DMS53 treated with DMSO at 0.1 percent for 48 hours (cell line): ENCODE measurements around the gene PEX14.

ENCODE experiments used
- DNase-seq: peaks from one replicate; lab custom pipeline; 2025; ENCODE audit not compliant: unreplicated experiment; lab: John Stamatoyannopoulos, UW

PEX14 gene

DNA sequence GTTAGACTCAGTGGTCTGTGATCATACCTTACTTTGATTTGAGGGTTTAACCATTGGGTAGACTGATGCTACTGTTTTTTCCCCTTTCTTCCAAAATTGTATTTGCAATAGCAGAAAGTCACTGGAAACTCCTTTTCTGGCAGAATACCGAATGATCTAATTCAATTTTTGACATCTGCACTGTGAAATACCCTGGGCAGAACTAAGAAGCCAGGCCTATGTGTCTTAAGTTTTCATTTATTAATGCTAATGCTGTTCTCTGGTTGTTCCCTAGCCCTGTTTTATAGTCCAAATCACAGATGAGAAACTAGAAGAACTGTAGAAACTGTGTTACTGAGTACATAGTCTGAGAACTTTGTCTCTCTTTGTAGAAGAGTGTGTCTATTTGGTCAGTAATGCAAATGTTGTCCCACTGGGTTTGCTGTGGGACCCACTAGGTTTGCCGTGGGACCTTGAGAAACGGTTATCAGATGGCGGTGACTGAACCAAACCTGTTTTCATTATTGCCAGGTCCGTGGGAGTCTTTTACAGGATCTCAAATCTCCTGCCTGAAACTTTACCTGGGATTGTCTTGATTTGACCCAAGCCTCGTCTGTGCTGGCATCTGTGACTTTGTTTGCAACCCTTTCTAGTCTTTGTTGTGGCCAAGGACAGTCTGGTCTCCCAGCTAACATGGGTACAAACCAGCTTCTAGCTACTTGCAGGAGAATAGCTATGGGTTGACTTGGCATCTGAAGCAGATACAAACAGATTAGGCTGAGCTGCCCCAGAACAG, 41.4 kb downstream of the PEX14 start:
- no peak for DNase-seq

DNA sequence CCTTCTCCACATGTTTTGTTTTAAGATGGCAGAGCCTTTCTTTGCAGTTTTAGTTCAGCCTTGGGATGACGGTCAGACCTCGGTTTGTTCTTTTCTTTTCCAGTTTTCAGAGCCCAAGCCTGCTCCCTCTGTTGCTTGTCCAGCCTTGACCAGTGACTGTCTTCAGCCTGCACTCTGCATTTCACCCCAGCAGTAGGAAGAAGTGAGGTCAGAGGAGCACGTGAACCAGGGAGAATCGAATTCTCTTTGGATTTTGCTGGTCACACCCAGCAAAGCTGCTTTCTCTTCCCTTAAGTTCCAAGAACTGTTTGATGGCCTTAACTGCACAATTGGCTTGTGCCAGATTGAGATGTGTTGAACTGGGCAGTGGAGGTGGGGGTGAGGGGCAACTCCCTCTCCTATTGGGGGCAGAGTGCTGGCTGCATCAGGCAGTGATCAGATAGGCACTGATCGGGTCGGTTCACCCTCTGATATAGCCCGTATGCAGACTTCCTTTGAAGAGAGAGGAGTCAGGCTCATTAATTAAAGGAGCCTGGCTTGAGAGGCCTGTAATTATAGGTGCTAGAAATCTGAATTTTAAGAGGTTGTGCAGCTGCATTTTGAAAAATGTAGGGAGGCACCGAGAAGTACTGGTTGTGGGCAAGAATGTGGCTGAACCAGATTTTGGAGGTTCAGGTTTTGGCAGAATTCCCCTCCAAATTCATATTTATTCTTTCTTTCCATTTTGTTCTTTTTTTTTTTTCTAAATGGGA, 42.4 kb downstream of the PEX14 start:
- DNase-seq, result no peak

DNA sequence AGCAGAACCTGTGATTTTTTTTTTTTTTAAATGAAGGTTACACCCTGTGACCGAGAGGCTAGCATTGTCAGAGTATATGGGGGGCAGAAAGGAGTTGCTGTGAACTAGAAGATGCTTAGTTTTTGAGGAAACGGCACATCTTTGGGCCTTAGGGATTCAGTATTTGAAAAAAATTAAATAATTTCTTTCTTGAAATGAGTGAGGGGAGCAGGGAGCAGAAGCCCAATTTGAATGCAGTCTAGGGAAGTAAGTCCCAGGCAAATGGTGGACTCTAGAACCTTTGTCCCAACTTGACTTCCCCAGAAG, 42.9 kb downstream of the PEX14 start:
- DNase-seq, result no peak

DNA sequence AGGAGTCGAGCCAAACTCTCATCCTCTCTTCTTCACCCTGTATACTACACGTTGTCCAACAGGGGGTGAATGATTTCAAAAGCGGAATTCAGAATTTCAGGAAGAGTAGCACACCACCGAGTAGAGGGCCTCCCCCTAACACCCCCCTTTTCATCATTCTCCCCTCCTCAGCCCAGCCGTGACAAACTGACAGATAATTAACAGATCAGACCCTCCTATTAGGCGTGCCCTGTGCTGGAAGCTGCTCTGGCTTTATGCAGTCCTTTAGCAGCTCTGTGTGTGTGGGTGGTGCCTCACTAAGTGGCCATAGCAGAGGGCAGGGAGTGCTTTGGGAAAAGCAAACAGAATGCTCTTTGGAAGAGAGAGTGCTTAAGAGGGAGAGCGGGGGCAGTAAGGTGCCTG, 44.3 kb downstream of the PEX14 start:
- peak; percentile 26 for DNase-seq

DNA sequence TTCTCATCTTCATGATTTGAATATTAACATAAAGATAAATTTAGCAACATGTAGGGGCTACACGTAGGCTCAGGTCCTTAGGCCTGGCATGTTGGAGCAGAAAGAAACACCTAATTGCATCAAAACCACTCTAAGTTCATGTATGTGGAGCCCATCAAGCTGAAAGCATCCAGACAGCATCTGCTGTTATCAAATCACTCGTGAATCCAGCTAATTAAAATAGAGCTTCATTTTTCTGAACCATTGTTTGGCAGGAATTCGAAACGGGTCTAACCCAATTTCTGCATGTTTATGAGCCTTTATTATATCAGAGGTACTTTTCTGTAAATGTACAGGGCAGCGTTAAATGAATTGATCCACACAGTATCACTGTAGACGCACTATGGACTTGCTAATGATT, 45.7 kb downstream of the PEX14 start:
- no peak for DNase-seq

DNA sequence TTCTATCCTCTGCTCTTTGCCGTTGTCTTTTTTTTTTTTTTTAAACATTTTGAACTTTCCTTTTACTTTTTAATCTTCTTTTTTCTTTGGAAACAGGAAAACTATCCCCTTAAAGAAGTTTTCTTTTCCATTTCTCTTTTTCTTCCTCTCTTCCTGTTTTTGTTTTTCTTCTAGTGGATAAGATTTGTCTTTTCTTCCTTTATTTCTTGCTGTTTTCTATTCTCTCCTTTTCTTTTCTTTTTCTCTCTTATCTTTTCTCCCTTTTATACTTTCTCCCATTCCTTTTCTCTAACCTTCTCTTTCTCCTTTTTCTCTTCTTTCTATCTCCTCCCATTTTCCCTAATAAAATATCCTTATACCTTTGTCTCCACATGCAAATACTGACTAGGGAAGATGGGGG, 46.2 kb downstream of the PEX14 start:
- DNase-seq, result no peak

DNA sequence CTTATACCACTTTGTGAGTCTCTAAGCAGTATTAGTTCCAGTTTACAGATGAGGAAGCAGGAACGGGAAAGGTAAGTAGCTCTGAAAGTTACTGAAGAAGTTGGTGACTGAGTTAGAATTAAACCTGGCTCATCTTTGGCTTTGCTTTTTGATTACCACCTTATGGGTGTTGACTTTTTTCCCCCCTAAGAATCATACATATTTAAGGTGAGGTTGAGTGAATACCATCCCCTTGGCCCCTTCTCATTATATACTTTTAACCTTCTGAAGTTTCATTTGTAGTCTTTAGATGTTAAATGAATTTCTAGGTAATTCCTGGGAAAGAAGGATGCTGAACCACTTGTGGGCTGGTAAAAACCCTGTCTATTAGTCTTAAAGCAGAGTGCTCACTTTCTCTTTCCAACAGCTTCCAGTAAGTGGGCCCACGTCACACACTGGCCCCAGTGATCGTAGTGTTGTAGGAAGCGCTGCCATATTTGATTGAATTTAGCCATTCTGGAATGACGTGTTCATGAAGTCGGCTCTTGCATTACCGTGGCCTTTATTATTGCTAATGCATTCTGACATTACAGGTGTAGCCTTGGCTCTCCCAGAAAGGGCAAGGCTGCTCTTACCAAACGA, 46.9 kb downstream of the PEX14 start:
- no peak for DNase-seq

DNA sequence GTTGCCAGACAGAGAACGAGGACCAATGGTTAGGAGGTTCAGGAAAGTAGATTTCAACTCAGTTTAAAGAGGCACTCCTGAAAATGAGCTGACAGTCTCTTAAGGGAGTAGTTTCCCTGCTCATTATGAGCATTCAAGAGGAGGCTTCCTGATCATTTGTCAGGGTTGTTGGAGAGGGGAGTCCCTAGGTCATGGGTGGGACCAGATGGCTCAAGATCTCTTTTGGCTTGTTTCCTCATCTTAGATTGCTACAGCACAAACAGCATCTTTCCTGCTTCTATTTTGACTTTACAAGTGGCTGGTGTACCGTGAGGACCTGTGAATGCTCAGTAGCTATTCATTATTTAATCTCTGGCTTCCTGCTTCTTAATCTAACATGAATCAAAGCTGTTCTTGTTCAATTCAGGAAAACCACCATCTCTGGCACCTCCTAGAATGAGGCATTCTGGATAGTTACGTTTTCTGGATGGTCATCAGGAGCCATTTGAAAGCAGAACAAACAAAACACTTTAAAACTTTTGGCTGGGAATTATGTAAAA, 47.6 kb downstream of the PEX14 start:
- DNase-seq, result no peak

DNA sequence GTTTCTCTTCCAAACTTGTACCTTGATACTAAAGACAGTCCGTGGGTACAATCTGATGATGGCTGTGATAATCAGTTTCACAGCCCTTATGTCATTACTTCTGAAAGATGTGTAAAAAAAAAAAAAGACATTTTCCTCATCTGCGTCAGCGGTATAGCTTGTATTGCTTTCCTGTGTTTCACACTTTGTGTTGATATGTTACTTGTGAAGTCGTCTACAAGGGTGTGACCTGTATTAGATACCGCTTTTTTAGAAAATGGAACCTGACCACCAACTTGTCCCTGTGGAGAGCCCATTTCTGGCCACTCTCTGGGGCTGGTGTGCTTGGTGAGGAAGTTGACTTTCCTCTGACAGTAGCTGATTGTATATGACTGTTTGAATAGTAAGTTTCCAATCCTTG, 50.5 kb downstream of the PEX14 start:
- DNase-seq, result no peak

DNA sequence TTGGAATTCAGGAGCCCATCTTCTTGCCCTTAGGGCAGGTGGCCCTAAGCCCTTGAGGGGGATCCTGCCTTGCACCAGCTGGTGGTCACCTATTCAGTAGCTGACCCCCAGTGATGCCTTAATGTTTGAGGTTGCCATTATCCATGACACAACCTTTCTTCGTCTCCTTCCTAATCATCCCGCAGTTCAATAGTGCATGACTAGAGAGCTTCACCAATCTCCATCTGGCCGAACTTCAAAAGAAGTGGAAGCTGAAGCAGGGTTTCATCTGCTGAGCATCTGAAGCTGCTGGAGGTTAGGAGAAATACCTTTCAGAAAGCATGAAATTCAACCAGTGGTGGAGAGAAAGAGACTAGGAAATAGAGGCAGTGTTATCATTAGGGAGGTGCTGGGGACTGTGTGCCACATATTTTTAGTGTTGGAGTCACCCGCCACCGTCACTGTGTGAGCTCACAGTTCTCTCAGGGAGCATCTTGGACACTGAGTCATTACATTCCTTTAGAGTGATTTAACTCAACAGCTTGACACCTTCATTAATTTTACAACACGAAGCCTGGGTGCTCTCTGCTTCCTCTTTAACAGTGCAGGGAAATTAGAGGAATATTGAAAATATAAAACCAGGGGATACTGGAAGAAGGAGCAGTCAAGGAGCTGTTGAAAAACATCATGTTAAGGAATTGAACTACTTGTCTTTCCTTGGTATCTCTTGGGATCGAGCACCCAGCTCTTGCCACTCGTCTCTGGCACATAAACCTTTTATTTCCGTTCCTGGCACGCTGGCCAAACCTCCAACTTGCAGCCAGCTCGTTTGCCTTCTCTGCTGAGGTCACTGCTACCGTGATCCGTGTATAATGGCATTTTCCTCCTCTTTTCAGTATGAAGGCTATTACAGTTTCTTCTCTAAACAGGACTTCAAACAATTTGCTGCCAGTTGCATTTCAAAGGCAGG, 53.6 kb downstream of the PEX14 start:
- DNase-seq, result no peak

DNA sequence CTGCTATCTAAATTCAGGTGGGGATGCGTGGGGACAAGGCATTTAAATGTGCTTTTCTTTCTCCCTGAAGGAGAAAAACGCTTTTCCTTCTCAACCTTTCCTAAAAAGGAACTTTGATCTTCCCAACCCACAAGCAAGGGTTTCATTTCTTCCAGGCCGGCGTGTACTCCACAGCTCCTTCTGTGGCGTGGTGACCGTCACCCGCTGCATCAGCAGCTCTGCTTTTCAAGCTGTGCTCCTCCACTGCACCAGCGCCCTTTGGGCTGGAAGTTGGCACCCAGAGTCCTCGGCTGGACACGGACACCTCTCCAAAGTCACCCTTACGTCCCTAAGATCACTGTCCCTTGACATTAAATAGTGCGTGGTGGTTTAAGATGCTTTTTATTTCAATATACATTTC, 54.3 kb downstream of the PEX14 start:
- no peak for DNase-seq

DNA sequence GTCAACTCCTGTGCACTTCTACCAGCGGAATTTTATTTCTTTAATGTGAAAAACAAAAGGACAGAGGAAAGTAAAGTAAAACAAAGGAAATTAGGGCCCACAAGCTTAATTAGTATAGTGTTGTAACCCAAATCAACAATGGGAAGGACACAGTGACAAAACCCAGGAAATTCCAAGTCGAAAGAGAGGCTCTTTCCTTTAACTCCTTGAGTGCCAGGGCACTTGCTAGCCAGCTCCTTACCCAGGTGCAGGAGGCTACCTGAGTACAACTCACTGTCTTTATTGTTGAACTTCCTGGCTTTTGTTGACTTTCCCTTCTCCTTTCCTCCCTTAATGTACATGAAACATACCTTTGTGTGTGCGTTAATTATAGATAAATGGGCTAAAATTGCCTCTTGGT, 55.0 kb downstream of the PEX14 start:
- DNase-seq, result no peak

DNA sequence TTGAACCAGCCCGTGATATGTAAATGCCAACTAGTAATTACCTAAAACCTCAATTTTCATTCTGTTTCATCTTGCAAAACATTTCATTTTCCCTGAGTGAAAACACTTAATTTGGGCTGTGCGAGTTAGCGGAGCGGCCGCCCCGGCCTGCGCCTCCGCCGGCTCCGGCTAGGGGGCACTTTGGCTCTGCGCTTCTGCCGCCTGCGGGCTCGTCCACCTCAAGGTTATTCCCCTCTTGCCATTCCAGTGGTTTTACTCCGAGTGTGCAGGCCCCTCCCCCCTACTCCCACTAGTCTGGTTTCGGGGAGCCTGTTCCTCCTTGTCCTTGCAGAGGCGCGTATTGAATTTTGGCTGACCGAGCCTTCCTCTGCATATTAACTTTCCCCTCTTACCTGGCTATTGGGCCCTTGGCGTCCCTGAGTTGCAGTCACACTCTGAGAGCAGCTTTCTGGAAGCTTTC, 55.6 kb downstream of the PEX14 start:
- DNase-seq, result no peak

DNA sequence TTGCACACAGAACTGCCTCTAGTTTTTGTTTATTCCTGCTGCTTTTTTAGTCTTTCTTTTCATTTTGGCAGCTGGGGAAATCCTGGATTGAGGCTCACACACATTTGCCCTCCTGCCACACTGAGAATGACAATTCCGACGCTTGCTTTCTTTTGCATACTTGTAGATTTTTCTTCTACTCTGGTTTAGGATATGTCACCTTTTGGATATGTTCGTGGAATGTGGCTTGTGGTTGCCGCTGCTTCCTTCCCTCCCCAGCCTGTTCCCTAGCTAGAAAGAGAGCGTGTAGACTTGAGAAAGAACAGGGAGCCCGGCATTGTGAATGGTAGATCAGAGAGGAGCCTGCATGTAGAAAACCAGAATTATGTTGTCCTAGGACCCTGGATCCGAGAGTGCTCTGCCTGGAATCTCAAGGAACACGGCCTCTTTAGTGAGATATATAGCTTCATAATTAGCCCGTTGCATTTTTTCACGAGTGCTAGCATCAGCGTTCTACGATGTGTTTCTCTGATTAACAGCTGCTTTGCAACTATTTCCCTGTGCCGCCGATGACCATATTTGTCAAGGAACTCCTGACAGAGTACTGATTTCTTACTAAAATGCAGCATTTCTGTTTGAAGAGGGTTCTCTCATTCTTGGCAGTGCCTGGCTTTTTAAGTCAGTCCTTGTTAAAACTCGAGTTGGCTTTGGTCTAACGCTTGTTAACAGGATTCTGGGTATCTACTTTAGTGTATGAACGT, 56.2 kb downstream of the PEX14 start:
- DNase-seq, result no peak

DNA sequence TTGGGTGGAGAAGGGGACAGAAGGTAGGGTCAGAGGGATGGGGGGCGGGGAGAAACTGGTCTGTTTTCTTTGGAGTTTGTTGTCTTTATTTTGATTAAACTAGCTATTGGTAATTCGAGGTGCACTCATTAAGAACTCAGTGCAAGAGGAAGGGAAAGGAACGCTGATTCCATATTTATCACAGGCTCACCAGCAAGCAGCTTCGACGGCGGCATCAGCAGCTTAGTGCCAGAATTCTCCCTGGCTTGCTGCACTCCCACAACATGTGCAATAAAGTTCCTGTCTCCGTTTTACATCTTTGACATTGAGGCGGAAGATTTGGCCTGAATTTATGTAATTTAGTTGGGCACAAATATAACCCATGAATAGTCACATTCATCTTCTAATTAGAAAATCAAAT, 57.6 kb downstream of the PEX14 start:
- DNase-seq, result no peak

DNA sequence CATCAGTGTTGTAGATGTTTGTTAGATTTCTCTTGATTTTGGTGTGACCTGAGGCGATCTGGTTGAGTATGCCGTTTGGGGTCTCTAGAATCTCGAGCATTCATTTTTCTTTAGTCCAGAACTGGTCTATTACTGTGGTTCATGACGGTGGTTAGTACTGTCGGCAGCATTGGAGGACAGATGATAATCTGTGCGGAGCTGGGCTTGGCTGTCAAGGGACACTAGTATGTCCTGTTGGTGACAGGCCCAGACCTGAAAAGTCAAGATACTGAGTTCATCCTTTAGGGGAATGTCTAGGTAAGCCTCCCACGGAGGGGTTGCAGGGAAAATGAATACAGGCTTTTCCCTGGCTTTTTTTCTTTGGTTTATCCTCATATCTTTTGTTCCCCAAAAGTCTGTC, 59.8 kb downstream of the PEX14 start:
- DNase-seq, result no peak

DNA sequence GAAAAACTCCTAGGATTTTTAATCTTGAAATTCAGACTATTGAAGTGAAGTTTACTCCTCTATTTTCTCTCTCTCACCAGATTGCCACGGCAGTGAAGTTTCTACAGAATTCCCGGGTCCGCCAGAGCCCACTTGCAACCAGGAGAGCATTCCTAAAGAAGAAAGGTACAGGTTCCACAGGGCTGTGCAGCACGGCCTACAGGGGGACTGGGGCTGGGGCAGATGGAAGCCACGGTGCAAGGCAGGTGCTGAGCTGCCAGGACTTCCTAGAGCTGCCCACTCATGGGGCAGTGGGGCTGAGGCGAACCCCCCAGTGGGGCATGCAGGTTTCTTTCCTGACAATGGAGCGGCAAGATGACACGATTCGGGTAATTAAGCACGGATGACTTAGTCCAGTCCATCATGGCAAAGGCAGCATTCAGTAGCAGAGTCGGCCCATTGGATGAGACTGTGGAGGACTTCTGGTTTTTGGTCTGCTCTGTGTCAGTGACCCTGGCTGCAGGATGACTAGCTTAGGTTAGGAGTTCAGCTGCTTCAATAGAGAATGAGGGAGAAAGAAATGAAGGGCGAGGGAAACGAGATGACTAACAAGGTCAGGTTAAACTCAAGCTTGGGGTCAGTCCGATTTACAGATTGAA, 61.5 kb downstream of the PEX14 start:
- no peak for DNase-seq

DNA sequence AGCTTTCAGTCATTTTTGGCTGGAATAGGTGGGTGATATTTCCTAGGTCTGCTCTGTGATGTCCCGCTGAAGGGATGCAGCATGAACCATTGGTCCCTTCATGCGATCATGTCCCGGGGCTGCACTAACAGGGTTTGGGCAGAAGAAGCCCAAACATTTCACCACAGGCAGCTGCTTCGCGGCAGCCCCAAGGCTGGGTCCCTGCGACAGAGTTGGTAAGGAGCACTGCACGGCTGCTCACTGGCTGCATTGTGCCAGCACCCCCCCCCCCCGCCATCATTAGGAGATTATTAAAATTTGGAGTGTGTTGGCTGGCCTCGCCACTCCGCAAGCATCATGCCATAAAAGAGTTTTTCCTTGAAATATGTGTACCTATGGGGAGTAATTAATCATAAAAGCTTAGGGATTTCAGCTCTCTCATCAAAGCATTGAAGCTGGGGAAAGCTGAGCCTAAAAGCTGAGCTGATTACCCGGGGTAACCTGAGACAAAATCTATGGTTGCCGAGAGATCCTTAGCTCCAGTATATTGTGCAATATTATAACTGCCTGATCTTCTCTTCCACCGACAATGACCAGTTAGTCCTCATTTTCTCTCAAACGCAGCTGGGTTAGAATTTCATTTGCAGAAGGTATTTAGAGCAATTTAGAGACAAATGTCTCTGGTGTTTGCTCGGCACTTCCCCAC, 62.5 kb downstream of the PEX14 start:
- no peak for DNase-seq

DNA sequence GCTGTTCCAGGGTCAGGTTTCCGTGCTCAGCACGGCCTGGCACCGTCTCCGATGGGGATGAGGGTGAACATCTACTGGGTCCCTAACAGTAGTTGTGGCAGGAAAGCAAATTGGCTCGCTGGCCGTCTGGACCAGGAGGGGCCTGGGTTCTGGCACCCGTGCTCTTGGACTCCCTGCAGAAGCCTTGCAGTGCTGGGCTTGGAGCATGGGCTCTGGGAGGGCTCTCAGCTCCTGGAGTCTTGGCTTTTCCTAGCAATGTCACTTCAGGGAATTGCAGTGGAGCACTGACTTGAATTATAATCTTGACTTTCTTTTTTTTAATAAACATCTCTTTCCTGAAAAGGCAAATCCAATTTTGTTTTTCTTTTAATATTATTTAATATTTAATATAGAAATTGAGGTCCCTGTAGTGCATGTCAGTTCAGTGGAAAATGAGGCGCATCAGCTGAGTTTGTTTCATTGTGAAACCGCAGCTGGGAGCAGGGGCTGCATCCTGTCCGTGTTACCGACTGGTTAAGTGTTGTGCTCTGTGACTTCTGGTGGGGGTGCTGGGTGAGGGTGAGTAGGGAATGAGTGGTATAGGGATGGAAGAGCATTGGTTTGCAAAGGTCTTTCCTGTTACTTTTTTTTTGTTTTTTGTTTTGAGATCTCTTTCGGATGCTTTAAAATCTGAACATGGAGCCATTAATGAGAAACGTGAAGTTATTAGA, 64.1 kb downstream of the PEX14 start:
- no peak for DNase-seq
